Measurements from ENCODE around the gene SNX9.

SNX9 gene

GRCh38 chr6:157906537-157907061 is 83.6 kb downstream of the SNX9 start:
- no peak overlapping the region for H3K27ac ChIP-seq
- DNase-seq (ENCODE audit: low spot score), result no peak
- CTCF ChIA-PET, result interaction anchor here (0.6 to 0.9 kb wide), 2 partner anchors 22 to 150 kb away, joined by 3 to 7 read pairs; no protein-coding TSS in a partner anchor
- POLR2A ChIA-PET (ENCODE audit: low non-redundant PET), result no interaction called here
- TF ChIP-seq, protein P1, sequence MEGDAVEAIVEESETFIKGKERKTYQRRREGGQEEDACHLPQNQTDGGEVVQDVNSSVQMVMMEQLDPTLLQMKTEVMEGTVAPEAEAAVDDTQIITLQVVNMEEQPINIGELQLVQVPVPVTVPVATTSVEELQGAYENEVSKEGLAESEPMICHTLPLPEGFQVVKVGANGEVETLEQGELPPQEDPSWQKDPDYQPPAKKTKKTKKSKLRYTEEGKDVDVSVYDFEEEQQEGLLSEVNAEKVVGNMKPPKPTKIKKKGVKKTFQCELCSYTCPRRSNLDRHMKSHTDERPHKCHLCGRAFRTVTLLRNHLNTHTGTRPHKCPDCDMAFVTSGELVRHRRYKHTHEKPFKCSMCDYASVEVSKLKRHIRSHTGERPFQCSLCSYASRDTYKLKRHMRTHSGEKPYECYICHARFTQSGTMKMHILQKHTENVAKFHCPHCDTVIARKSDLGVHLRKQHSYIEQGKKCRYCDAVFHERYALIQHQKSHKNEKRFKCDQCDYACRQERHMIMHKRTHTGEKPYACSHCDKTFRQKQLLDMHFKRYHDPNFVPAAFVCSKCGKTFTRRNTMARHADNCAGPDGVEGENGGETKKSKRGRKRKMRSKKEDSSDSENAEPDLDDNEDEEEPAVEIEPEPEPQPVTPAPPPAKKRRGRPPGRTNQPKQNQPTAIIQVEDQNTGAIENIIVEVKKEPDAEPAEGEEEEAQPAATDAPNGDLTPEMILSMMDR (conservative IDR thresholded peaks at IDR 0.05; ENCODE audit: low read depth), result no peak

DNA sequence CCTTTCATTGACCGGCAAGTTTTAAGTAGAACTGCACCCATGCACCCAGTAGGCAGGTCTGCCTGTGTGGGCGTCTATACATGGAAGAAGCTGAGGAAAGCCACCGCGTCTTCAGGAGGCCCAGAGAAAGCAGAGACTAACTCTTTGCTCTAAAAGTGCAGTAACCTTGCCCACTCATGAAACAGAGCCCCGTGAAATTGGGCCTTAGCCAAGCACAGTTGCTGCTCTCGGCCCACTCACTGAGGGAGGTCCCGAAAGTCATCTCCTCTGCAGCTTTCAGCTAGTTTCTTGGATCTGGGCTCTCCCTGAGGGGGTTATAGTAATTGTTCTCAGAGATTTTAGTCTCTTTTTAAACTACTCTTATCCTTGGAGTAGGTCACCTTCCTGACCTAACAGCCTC is 84.6 kb downstream of the SNX9 start:
- H3K27ac ChIP-seq, result no peak overlapping the region
- no peak for DNase-seq (ENCODE audit: low spot score)
- POLR2A ChIA-PET (ENCODE audit: low non-redundant PET), result no interaction called here
- CTCF ChIA-PET, result interaction anchor here (0.7 to 0.9 kb wide), 2 partner anchors 151 to 954 kb away, joined by 3 read pairs; no protein-coding TSS in a partner anchor
- TF ChIP-seq, protein P1 (conservative IDR thresholded peaks at IDR 0.05; ENCODE audit: low read depth), result no peak

- DNase-seq (ENCODE audit: low spot score), result no peak
- CTCF ChIA-PET, result interaction anchor here (0.7 kb wide), 1 partner anchor 166 kb away, joined by 3 read pairs; no protein-coding TSS in a partner anchor
- TF ChIP-seq, protein P1 (conservative IDR thresholded peaks at IDR 0.05; ENCODE audit: low read depth), result no peak
- POLR2A ChIA-PET (ENCODE audit: low non-redundant PET), result interaction anchor here (0.6 kb wide), 1 partner anchor 38 kb away, joined by 3 read pairs; no protein-coding TSS in a partner anchor
- H3K27ac ChIP-seq, result no peak overlapping the region
Measured at GRCh38 chr6:157908369-157909281, 85.6 kb downstream of the SNX9 start.

DNA sequence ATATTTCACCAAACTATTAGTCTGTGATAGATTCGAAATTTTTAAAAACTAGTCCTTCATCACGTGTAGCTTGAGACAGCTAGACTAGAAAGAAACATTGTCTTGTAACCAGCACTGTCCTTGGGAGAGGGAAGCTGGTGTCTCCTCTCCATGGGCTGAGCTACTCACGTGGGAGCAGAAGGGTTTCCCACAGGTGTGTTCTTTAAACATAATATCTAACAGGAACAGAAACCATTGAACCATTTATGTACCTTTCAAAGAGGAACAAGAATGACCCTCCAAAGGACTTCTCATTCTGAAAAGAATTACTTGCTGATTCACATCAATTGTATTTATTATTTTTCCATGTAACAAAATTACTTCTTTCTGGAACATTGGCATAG is 86.2 kb downstream of the SNX9 start:
- no peak overlapping the region for H3K27ac ChIP-seq
- TF ChIP-seq, protein P1 (conservative IDR thresholded peaks at IDR 0.05; ENCODE audit: low read depth), result no peak
- CTCF ChIA-PET, result interaction anchor here (0.7 to 1.0 kb wide), 2 partner anchors 17 to 167 kb away, joined by 3 read pairs; no protein-coding TSS in a partner anchor
- POLR2A ChIA-PET (ENCODE audit: low non-redundant PET), result interaction anchor here (0.6 kb wide), 1 partner anchor 38 kb away, joined by 3 read pairs; no protein-coding TSS in a partner anchor
- DNase-seq (ENCODE audit: low spot score), result no peak

- CTCF ChIA-PET, result no interaction called here
- H3K27ac ChIP-seq, result no peak overlapping the region
- no peak for DNase-seq (ENCODE audit: low spot score)
- POLR2A ChIA-PET (ENCODE audit: low non-redundant PET), result no interaction called here
- TF ChIP-seq, protein P1 (conservative IDR thresholded peaks at IDR 0.05; ENCODE audit: low read depth), result no peak
Measured at GRCh38 chr6:157911278-157911677, 88.2 kb downstream of the SNX9 start.

DNA sequence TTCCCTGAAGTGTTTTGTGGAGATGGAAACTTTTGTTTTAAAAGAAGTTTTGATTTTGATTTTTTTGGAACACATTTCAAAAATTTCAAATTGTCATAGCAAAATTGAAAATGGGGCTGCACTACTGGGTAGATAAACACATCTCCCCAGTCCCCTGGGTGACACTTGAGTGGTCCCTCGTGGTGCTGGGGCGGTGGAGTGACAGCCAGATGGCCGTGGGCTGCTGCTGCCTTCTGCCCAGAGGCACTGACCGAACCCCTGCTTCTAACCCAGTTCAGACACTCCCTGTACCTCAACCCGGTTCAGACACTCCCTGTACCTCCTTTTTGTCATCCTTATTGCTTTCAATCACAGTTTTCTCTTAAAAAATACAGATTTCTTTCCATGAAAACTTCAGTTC is 88.7 kb downstream of the SNX9 start:
- POLR2A ChIA-PET (ENCODE audit: low non-redundant PET), result no interaction called here
- TF ChIP-seq, protein P1 (conservative IDR thresholded peaks at IDR 0.05; ENCODE audit: low read depth), result no peak
- no peak overlapping the region for H3K27ac ChIP-seq
- CTCF ChIA-PET, result no interaction called here
- DNase-seq (ENCODE audit: low spot score), result no peak

All from RWPE1 (cell line).